Neural progenitor cell (in vitro differentiated cells): ENCODE data around the gene GNB4.

Experiments
- CTCF ChIP-seq: fragments of 200-600 bp; sonication (generic); IDR thresholded peaks from 2 replicates; pipeline ENCODE4 v1.5.1; 2017; ENCODE audit warnings: antibody characterized with exemption, mild to moderate bottlenecking
- EZH2 ChIP-seq: fragments of 200-600 bp; sonication (generic); IDR thresholded peaks from 2 replicates; pipeline ENCODE4 v1.6.1; 2017; ENCODE audit warnings: antibody characterized with exemption, mild to moderate bottlenecking, moderate library complexity
- EZH2phosphoT487 ChIP-seq: fragments of 200-600 bp; sonication (generic); IDR thresholded peaks from 2 replicates; pipeline ENCODE4 v1.6.1; 2017; ENCODE audit warnings: antibody characterized with exemption

- TF ChIP-seq EZH2phosphoT487 (no peak), EZH2 (no peak), CTCF (no peak)
Observed at GRCh38 chr3:179463319-179463718, 12.0 kb upstream of the GNB4 start.
